ENCODE data around the gene ADORA3. TPM values are rescaled to one million over a fixed set of nuclear protein-coding genes. Genes with fewer than 3 reads are reported as not detected.
"Not testable (repeated sequence)": the region's sequence is repeated elsewhere in the genome, so short reads cannot be mapped to it uniquely, and the experiment has no call there.

The ADORA3 gene
- total and polyA plus RNA-seq, 2 of the 8 experiments (the other 6 are each of a cell fraction or from before 2014, with no cell fraction given), result 0.03 TPM; not detected in 1

- H3K27me3 ChIP-seq (replicated peaks in 1 of 4; ENCODE audit: control insufficient read depth in 3 of 4, extremely low read depth in 1 of 4, insufficient read depth in 3 of 4, low read length in 3 of 4); H3K4me2 ChIP-seq (ENCODE audit: insufficient read depth in 1 of 2, low read depth in 2 of 2, low read length in 2 of 2); H2AK5ac ChIP-seq (ENCODE audit: low read depth, low read length); H3K14ac ChIP-seq (ENCODE audit: insufficient read length); H2BK20ac ChIP-seq (ENCODE audit: low read length); FAIRE-seq; H2AFZ ChIP-seq (ENCODE audit: low read length); H3K9ac ChIP-seq (replicated peaks in 1 of 4; ENCODE audit: extremely low read depth in 1 of 4, low read depth in 3 of 4, low read length in 3 of 4); H2BK120ac ChIP-seq (replicated peaks; ENCODE audit: low read depth, low read length); H3K79me1 ChIP-seq (ENCODE audit: low read depth, low read length); H3K23me2 ChIP-seq (ENCODE audit: low read depth, low read length); H2BK15ac ChIP-seq (ENCODE audit: low read length); H2BK5ac ChIP-seq (ENCODE audit: low read depth, low read length); H2BK12ac ChIP-seq (ENCODE audit: low read depth, low read length); H3K4me1 ChIP-seq (replicated peaks in 1 of 4; ENCODE audit: control insufficient read depth in 3 of 4, insufficient read depth in 4 of 4, low read length in 3 of 4); H3K18ac ChIP-seq (ENCODE audit: extremely low read depth, low read length); H3K27ac ChIP-seq (ENCODE audit: low read depth, low read length); H3K4me3 ChIP-seq (ENCODE audit: extremely low read depth in 1 of 4, insufficient read depth in 2 of 4, low read depth in 3 of 4, low read length in 4 of 4); H4K20me1 ChIP-seq (replicated peaks in 1 of 2; ENCODE audit: control insufficient read depth in 1 of 2, insufficient read depth in 2 of 2, low read length in 2 of 2); DNase-seq (ENCODE audit: low read depth in 1 of 2, low spot score in 2 of 2); H3K79me2 ChIP-seq (ENCODE audit: control insufficient read depth in 1 of 2, insufficient read depth in 2 of 2, low read length in 2 of 2); H4K91ac ChIP-seq (replicated peaks; ENCODE audit: insufficient read length, low read length); H3K36me3 ChIP-seq (ENCODE audit: control insufficient read depth in 2 of 4, insufficient read depth in 4 of 4, low read length in 3 of 4); H4K5ac ChIP-seq (ENCODE audit: insufficient read length, low read depth, low read length); H3K56ac ChIP-seq (replicated peaks; ENCODE audit: insufficient read length, low read depth, low read length); H4K8ac ChIP-seq (ENCODE audit: extremely low read depth, insufficient read depth, low read length); H3K4ac ChIP-seq (replicated peaks; ENCODE audit: insufficient read length, low read depth, low read length); POLR2A ChIA-PET (ENCODE audit: partially characterized antibody); H3K9me3 ChIP-seq (ENCODE audit: insufficient read depth in 2 of 2, low read depth in 1 of 2, low read length in 1 of 2); H3K23ac ChIP-seq (ENCODE audit: insufficient read length): not testable (repeated sequence)
- WGBS, 2 experiments (ENCODE audit: extremely low coverage in 1 of 2, insufficient coverage in 1 of 2, insufficient read length in 1 of 2, insufficient replicate concordance in 2 of 2, low coverage in 1 of 2, low lambda C conversion rate in 2 of 2, missing lambda C conversion rate in 1 of 2), result 92% methylated on average over 1 of the region's 1 CpG; no CpG with 5 or more reads in 1 of the 2 experiments
- CTCF ChIA-PET (ENCODE audit: partially characterized antibody), result interaction anchor here (1.0 kb wide), 1 partner anchor 194 kb away, joined by 3 read pairs; no protein-coding TSS in a partner anchor
These were observed 44.4 kb upstream of the ADORA3 start for GRCh38 chr1:111547786-111548185.

Measured in H1 (cell line).